Ascending aorta (tissue), 2 donors: ENCODE measurements around the gene LCN15. TPM values are rescaled to one million over a fixed set of nuclear protein-coding genes. Genes with fewer than 3 reads are reported as not detected.
A peak's percentile ranks its signal among the peaks of the same experiment; 100 is the strongest.

Experiments used
- DNase-seq, 2 donors: peaks; one replicate each; pipeline ENCODE4 v3.0.0-alpha.2; 2019; ENCODE audit warnings: low spot score in 2 of 2
- H3K27ac ChIP-seq, 2 donors: fragments of 200-600 bp; sonication (generic); one replicate each; pipeline ENCODE4 v1.5.1; 2016 to 2017; ENCODE audit warnings: mild to moderate bottlenecking in 1 of 2
- H3K27me3 ChIP-seq: fragments of 200-600 bp; sonication (generic); one replicate; pipeline ENCODE4 v1.5.1; 2017
- H3K36me3 ChIP-seq, 2 donors: fragments of 200-600 bp; sonication (generic); one replicate each; pipeline ENCODE4 v1.5.1; 2016
- H3K4me1 ChIP-seq, 2 donors: fragments of 200-600 bp; sonication (generic); one replicate each; pipeline ENCODE4 v1.5.1; 2016 to 2017; ENCODE audit warnings: mild to moderate bottlenecking in 1 of 2
- H3K4me3 ChIP-seq, 2 donors: fragments of 200-600 bp; sonication (generic); one replicate each; pipeline ENCODE4 v1.5.1; 2016 to 2017; ENCODE audit warnings: mild to moderate bottlenecking in 1 of 2
- H3K9me3 ChIP-seq, 2 donors: fragments of 200-600 bp; sonication (generic); one replicate each; pipeline ENCODE4 v1.5.1; 2016
- intact Hi-C: fragments of 100-400 bp; cut with DNase I; formaldehyde crosslinking; loops from one replicate; pipeline ENCODE4 v1.15.1; 2023
- total RNA-seq: library from RNA; depleted of rRNA; stranded (reverse); fragments of >200 nt; gene quantifications from one replicate; pipeline ENCODE4 v1.1.0, GENCODE V29; 2016
- TF ChIP-seq, protein P1 (sequence below), 3 experiments: fragments of 200-600 bp in 2 of 3; fragments of 450-650 bp in 1 of 3; sonication (generic) in 2 of 3; IDR thresholded peaks; one replicate each; pipeline ENCODE4 v1.5.1; 2016 to 2019; ENCODE audit warnings: antibody characterized with exemption in 3 of 3, mild to moderate bottlenecking in 1 of 3, moderate library complexity in 1 of 3

The LCN15 gene
- total RNA-seq, 1 donor from 2014 or later: not detected

DNA sequence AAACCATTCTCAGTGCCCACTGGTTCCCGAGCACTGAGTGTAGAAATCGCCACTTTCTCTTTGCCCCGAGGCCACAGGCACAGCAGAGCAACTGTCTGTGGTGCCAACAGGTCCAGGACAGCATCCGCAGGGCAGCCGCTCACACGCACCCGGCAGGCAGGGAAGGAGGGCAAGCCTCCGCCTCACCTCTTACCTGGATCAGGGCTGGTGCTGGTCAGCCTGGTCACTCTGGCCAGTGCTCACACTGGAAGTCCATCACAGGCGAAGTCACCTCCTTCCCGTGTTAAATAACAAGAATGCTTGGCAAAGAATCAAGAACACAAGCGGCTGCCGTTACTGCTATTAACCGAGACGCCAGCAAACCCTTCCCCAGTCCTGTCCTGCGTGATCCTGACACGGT lies 38.2 kb downstream of the LCN15 start:
- TF ChIP-seq, protein P1, sequence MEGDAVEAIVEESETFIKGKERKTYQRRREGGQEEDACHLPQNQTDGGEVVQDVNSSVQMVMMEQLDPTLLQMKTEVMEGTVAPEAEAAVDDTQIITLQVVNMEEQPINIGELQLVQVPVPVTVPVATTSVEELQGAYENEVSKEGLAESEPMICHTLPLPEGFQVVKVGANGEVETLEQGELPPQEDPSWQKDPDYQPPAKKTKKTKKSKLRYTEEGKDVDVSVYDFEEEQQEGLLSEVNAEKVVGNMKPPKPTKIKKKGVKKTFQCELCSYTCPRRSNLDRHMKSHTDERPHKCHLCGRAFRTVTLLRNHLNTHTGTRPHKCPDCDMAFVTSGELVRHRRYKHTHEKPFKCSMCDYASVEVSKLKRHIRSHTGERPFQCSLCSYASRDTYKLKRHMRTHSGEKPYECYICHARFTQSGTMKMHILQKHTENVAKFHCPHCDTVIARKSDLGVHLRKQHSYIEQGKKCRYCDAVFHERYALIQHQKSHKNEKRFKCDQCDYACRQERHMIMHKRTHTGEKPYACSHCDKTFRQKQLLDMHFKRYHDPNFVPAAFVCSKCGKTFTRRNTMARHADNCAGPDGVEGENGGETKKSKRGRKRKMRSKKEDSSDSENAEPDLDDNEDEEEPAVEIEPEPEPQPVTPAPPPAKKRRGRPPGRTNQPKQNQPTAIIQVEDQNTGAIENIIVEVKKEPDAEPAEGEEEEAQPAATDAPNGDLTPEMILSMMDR (IDR thresholded peaks at IDR 0.05): no peak
- Histone ChIP-seq H3K27ac (no peak overlapping the region), H3K9me3 (no peaks in the 10 kb centered on the region), H3K4me3 (peak overlapping the region; percentile 74 to 81), H3K36me3 (peaks cover 44 to 48% of the 10 kb centered on the region in 2 donors), H3K27me3 (no peaks in the 10 kb centered on the region), H3K4me1 (peaks cover 16 to 18% of the 10 kb centered on the region in 2 donors)
- intact Hi-C loops: loop anchor here (5.0 kb wide), 2 partner anchors 39 to 244 kb away; partner anchors contain the start of genes AGPAT2 and SEC16A
- no peak for DNase-seq

DNA sequence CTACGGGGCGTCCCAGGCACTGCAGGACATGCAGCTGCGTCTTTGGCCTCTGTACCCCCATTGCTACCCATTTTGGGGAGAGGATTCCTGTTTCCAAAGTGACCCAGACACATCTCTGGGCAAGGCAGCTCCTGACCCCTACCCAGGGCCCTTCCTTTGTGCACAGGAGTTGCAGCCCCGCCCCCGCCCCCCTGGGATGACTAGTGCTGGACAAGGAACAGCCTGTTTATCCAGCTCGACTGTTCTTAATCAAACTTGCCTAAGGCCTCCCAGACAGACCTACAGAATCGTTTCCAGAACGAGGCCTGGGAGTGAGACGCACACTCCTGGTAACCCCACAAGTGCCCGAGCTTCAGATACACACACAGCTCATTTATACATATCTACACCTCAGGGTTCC lies 38.7 kb downstream of the LCN15 start:
- H3K9me3 ChIP-seq: no peaks in the 10 kb centered on the region
- no peaks in the 10 kb centered on the region for H3K27me3 ChIP-seq
- peak overlapping the region in 1 of 2 donors; percentile 81 for H3K4me3 ChIP-seq
- peaks cover 44 to 48% of the 10 kb centered on the region in 2 donors for H3K36me3 ChIP-seq
- H3K4me1 ChIP-seq: peaks cover 16 to 18% of the 10 kb centered on the region in 2 donors
- H3K27ac ChIP-seq: no peak overlapping the region
- no peak for DNase-seq
- TF ChIP-seq, protein P1 (IDR thresholded peaks at IDR 0.05): no peak
- intact Hi-C loops: loop anchor here (5.0 kb wide), 2 partner anchors 38 to 243 kb away; partner anchors contain the start of genes AGPAT2 and SEC16A

DNA sequence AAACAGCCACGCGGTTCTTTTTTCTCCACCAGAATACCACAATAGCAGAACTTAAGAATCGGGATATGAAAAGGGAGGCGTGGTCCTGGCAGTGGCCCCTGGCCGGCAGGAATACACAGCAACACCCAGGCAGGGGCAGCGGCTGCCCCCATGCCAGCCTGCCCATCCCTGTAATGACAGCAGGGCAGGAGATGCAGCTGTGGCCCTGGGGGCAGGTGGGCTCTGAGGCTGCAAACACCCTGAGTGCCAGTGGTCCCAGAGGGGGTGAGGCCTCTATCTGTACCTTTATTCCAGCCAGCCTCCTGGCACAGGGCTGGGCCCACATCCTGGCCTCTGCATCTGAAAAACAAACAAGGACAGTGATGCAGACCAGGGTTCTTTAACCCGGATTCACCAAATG lies 39.5 kb downstream of the LCN15 start:
- no peak overlapping the region for H3K27ac ChIP-seq
- peaks cover 44 to 48% of the 10 kb centered on the region in 2 donors for H3K36me3 ChIP-seq
- peaks cover 16 to 18% of the 10 kb centered on the region in 2 donors for H3K4me1 ChIP-seq

DNA sequence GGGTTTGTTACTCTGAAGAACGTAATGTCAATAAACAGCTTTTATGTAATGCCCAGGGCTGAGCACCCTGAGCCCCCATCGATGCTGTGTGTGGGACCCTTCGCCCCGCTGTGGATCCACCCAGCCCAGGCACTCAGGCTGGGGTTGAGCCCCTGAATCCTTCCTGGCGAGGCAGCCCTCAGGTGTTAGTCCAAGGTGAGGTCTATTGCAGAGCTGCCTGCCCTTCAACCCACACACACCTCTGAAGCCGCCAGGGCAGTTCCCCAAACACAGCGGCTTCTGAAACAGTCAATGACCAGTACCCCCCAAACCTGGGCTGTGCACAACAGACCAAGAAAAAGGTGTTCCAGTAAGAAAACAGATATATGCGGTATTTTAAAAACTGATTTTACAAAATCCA lies 40.3 kb downstream of the LCN15 start:
- peaks cover 44 to 48% of the 10 kb centered on the region in 2 donors for H3K36me3 ChIP-seq
- TF ChIP-seq, protein P1 (IDR thresholded peaks at IDR 0.05): no peak
- peaks cover 15 to 18% of the 10 kb centered on the region in 2 donors for H3K4me1 ChIP-seq
- no peak overlapping the region for H3K4me3 ChIP-seq
- H3K9me3 ChIP-seq: no peaks in the 10 kb centered on the region
- DNase-seq: no peak
- no peaks in the 10 kb centered on the region for H3K27me3 ChIP-seq
- no peak overlapping the region for H3K27ac ChIP-seq
- intact Hi-C loops: no loop called here

More for the DNA sequence above, 39.5 kb downstream of the LCN15 start:
- Histone ChIP-seq H3K4me3 (no peak overlapping the region), H3K27me3 (no peaks in the 10 kb centered on the region), H3K9me3 (no peaks in the 10 kb centered on the region)
- intact Hi-C loops: loop anchor here (5.0 kb wide), 2 partner anchors 37 to 242 kb away; partner anchors contain the start of genes AGPAT2 and SEC16A
- TF ChIP-seq, protein P1 (IDR thresholded peaks at IDR 0.05): no peak
- no peak for DNase-seq

DNA sequence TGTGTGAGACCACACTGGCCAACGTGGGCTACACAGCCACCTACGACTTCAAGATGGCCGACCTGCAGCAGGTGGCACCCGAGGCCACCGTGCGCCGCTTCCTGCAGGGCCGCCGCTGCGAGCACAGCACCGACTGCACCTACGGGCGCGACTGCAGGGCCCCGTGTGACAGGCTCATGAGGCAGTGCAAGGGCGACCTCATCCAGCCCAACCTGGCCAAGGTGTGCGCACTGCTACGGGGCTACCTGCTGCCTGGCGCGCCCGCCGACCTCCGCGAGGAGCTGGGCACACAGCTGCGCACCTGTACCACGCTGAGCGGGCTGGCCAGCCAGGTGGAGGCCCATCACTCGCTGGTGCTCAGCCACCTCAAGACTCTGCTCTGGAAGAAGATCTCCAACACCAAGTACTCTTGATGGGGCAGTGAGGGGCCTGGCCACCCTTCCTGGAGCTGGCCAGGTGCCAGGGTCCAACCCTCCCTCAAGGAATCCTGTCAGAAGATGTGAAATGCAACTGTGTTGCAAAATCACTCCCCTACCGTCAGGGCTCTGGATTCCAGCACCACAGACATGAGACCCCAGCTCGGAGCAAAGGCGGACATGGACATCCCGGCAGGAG lies 40.8 kb downstream of the LCN15 start:
- no peaks in the 10 kb centered on the region for H3K9me3 ChIP-seq
- no peak overlapping the region for H3K27ac ChIP-seq
- intact Hi-C loops: no loop called here
- H3K27me3 ChIP-seq: no peaks in the 10 kb centered on the region
- H3K4me3 ChIP-seq: no peak overlapping the region
- TF ChIP-seq, protein P1 (IDR thresholded peaks at IDR 0.05): no peak
- peaks cover 44 to 48% of the 10 kb centered on the region in 2 donors for H3K36me3 ChIP-seq
- H3K4me1 ChIP-seq: peaks cover 9 to 14% of the 10 kb centered on the region in 2 donors
- DNase-seq: no peak
